SK-N-SH (cell line): ENCODE data around the gene SDK1. TPM values are rescaled to one million over a fixed set of nuclear protein-coding genes. Genes with fewer than 3 reads are reported as not detected.

ENCODE experiments used
- CTCF ChIA-PET: fragments of 300-600, 350-600 bp; formaldehyde crosslinking; extraction: SDS; loops from one replicate; lab custom pipeline; 2021; lab: Yijun Ruan, JAX
- POLR2A ChIA-PET: fragments of 350-600 bp; sonication (Branson Sonifier 250); formaldehyde crosslinking; extraction: SDS; loops from one replicate; lab custom pipeline; 2020; ENCODE audit warnings: antibody characterized with exemption, inconsistent platforms; lab: Yijun Ruan, JAX
- DNase-seq: peaks from one replicate; pipeline ENCODE4 v3.0.0; 2012
- H2AFZ ChIP-seq: fragments of 200-600 bp; sonication (generic); 2 replicates; pipeline ENCODE4 v1.8.1; 2016; ENCODE audit warnings: antibody characterized with exemption, mild to moderate bottlenecking, low read depth
- H3F3A ChIP-seq: fragments of 200-600 bp; sonication (generic); replicated peaks from 2 replicates; pipeline ENCODE3; 2016; ENCODE audit warnings: antibody characterized with exemption, mild to moderate bottlenecking; ENCODE audit not compliant: insufficient read depth
- H3K27ac ChIP-seq, 2 experiments: fragments of 200-500 bp in 1 of 2; fragments of 200-600 bp in 1 of 2; sonication (Bioruptor generic) in 1 of 2; sonication (generic), shearing (Covaris generic) in 1 of 2; 2 replicates each; pipeline versions ENCODE4 v1.5.1 to v1.6.1; 2014 to 2016; ENCODE audit warnings: low read depth in 2 of 2, inconsistent platforms in 1 of 2, low read length in 1 of 2, mild to moderate bottlenecking in 1 of 2, mixed read lengths in 1 of 2
- H3K27me3 ChIP-seq: fragments of 200-600 bp; sonication (generic), shearing (Covaris generic); 2 replicates; pipeline ENCODE4 v1.6.1; 2016; ENCODE audit warnings: mixed run types; ENCODE audit not compliant: insufficient read depth
- H3K36me3 ChIP-seq, 2 experiments: fragments of 200-500 bp in 1 of 2; fragments of 200-600 bp in 1 of 2; sonication (Bioruptor generic) in 1 of 2; sonication (generic) in 1 of 2; replicated peaks in 1 of 2; 2 replicates each; pipeline versions ENCODE3 to v1.5.1; 2014 to 2016; ENCODE audit warnings: low read length in 1 of 2, mild to moderate bottlenecking in 1 of 2; ENCODE audit not compliant: insufficient read depth in 2 of 2, control insufficient read depth in 1 of 2
- H3K4me1 ChIP-seq, 2 experiments: fragments of 200-500 bp in 1 of 2; fragments of 200-600 bp in 1 of 2; sonication (Bioruptor generic) in 1 of 2; sonication (generic), shearing (Covaris generic) in 1 of 2; 2 replicates each; pipeline versions ENCODE4 v1.5.1 to v1.6.1; 2014 to 2016; ENCODE audit warnings: low read depth in 1 of 2, low read length in 1 of 2, mixed run types in 1 of 2; ENCODE audit not compliant: insufficient read depth in 2 of 2, control insufficient read depth in 1 of 2
- H3K4me2 ChIP-seq: fragments of 200-600 bp; sonication (generic), shearing (Covaris generic); 2 replicates; pipeline ENCODE4 v1.6.1; 2017; ENCODE audit warnings: mixed run types
- H3K4me3 ChIP-seq, 2 experiments: fragments of 200-500 bp in 1 of 2; fragments of 200-600 bp in 1 of 2; sonication (Bioruptor generic) in 1 of 2; sonication (generic), shearing (Covaris generic) in 1 of 2; 2 replicates each; pipeline versions ENCODE4 v1.5.1 to v1.8.1; 2014 to 2016; ENCODE audit warnings: low read depth in 2 of 2, inconsistent platforms in 1 of 2, low read length in 1 of 2, mild to moderate bottlenecking in 1 of 2, mixed read lengths in 1 of 2, moderate library complexity in 1 of 2
- H3K79me2 ChIP-seq: fragments of 200-600 bp; sonication (generic); 2 replicates; pipeline ENCODE4 v1.8.1; 2017; ENCODE audit warnings: mild to moderate bottlenecking; ENCODE audit not compliant: insufficient read depth
- H3K9ac ChIP-seq: fragments of 200-600 bp; sonication (generic); 2 replicates; pipeline ENCODE4 v1.6.1; 2017; ENCODE audit warnings: mixed run types
- H3K9me2 ChIP-seq: fragments of 200-600 bp; sonication (generic); 2 replicates; pipeline ENCODE4 v1.6.1; 2017; ENCODE audit warnings: mixed run types
- H3K9me3 ChIP-seq: fragments of 200-600 bp; sonication (generic); 2 replicates; pipeline ENCODE4 v1.6.1; 2017; ENCODE audit warnings: mixed run types, mild to moderate bottlenecking, moderate library complexity
- H4K20me1 ChIP-seq: fragments of 200-600 bp; sonication (generic); 2 replicates; pipeline ENCODE4 v1.6.1; 2017; ENCODE audit warnings: mild to moderate bottlenecking, mixed run types; ENCODE audit not compliant: insufficient read depth
- CHD2 ChIP-seq: fragments of 150-350 bp; IDR thresholded peaks from 2 replicates; pipeline ENCODE4 v1.6.1; 2018; ENCODE audit warnings: low read length; ENCODE audit not compliant: partially characterized antibody
- ELF1 ChIP-seq: IDR thresholded peaks from 2 replicates; pipeline ENCODE4 v1.4.0; 2012
- EP300 ChIP-seq, 2 experiments: IDR thresholded peaks; 2 replicates each; pipeline versions ENCODE4 v1.4.0 to v1.6.1; 2012; ENCODE audit warnings: borderline replicate concordance in 1 of 2, low read depth in 1 of 2, low read length in 1 of 2
- GATA2 ChIP-seq: sonication (generic); formaldehyde crosslinking; IDR thresholded peaks from 2 replicates; pipeline ENCODE4 v1.5.0; 2020; ENCODE audit warnings: mild to moderate bottlenecking, missing genetic modification reagents
- JUND ChIP-seq: IDR thresholded peaks from 2 replicates; pipeline ENCODE4 v1.4.0; 2012
- RCOR1 ChIP-seq: fragments of 150-350 bp; IDR thresholded peaks from 2 replicates; pipeline ENCODE4 v1.6.1; 2017; ENCODE audit warnings: antibody characterized with exemption, low read length
- RXRA ChIP-seq: IDR thresholded peaks from 2 replicates; pipeline ENCODE4 v1.4.0; 2012; ENCODE audit warnings: low read depth, mild to moderate bottlenecking, borderline replicate concordance
- SIN3A ChIP-seq: IDR thresholded peaks from 2 replicates; pipeline ENCODE4 v1.6.1; 2012; ENCODE audit warnings: low read depth, mild to moderate bottlenecking, low read length, moderate library complexity, borderline replicate concordance
- SMC3 ChIP-seq: IDR thresholded peaks from 2 replicates; pipeline ENCODE4 v1.6.1; 2012; ENCODE audit warnings: low read depth, low read length, improper control_type of control experiment
- TCF12 ChIP-seq: IDR thresholded peaks from 2 replicates; pipeline ENCODE4 v1.4.0; 2012
- TEAD4 ChIP-seq: IDR thresholded peaks from 2 replicates; pipeline ENCODE4 v1.4.0; 2012; ENCODE audit warnings: mild to moderate bottlenecking, borderline replicate concordance; ENCODE audit not compliant: insufficient read depth
- YY1 ChIP-seq: IDR thresholded peaks from 2 replicates; pipeline ENCODE4 v1.4.0; 2012; ENCODE audit warnings: low read depth, mild to moderate bottlenecking
- WGBS: methylation state at CpG from one replicate; pipeline ENCODE4 v1.1.6; 2017; ENCODE audit warnings: low lambda C conversion rate; 5-methylcytosine and 5-hydroxymethylcytosine counted together
- polyA plus RNA-seq, 3 experiments: library from polyadenylated mRNA; depleted of rRNA; stranded (reverse); fragments of >200 nt; gene quantifications; 2 replicates each; pipeline ENCODE4 v1.2.3, GENCODE V29; 2012
- TF ChIP-seq, protein P1 (sequence below): IDR thresholded peaks from 2 replicates; pipeline ENCODE4 v1.4.0; 2012; ENCODE audit warnings: low read depth, borderline replicate concordance
- TF ChIP-seq, protein P2 (sequence below): fragments of 200-600 bp; sonication (generic); IDR thresholded peaks from 2 replicates; pipeline ENCODE4 v1.6.1; 2017; ENCODE audit warnings: antibody characterized with exemption, mild to moderate bottlenecking, moderate library complexity
- TF ChIP-seq, protein P3 (sequence below): IDR thresholded peaks from 2 replicates; pipeline ENCODE4 v1.4.0; 2012; ENCODE audit warnings: low read depth, borderline replicate concordance
- TF ChIP-seq, protein P4 (sequence below): IDR thresholded peaks from 2 replicates; pipeline ENCODE4; 2012
- TF ChIP-seq, protein P5 (sequence below): fragments of 150-350 bp; IDR thresholded peaks from 2 replicates; pipeline ENCODE4 v1.6.1; 2017; ENCODE audit warnings: antibody characterized with exemption, low read length, low read depth, borderline replicate concordance

The SDK1 gene
- polyA plus RNA-seq, 1 of the 3 experiments (the other 2 are of a cell fraction), result 1.2 TPM

DNA sequence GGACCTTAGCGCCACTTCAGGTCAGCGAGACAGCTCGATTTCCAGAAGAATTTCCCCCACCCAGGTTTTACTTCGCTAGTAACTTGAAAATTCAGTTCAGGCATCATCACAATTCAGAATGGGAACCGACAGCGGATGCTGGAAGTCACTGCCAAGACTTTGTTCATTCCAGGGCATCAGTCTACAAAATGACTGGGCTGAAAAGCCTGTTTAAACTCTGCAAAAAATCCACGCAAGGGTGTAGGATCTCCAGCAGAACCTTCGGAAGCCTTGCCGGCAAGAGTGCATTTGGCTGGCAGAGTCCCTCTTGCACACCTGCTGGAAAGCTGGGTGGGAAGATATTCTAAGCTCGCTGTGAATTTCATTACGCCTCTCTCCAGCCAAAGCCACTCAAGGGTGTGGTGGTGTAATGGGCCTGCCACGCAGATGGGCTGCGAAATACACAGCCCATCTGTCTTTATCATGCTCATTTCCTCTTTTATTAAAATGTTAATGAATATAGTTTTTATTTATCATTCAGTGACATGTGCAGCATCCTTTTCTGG, 709.1 kb downstream of the SDK1 start:
- H3K9me2 ChIP-seq, result no peaks in the 10 kb centered on the region
- H3F3A ChIP-seq, result no peaks in the 10 kb centered on the region
- no peaks in the 10 kb centered on the region for H3K79me2 ChIP-seq
- H3K36me3 ChIP-seq, result no peaks in the 10 kb centered on the region
- H3K27ac ChIP-seq, result no peak overlapping the region
- POLR2A ChIA-PET, result no interaction called here
- H3K4me3 ChIP-seq, result no peak overlapping the region
- H2AFZ ChIP-seq, result no peak overlapping the region
- no peaks in the 10 kb centered on the region for H3K27me3 ChIP-seq
- 68% methylated on average over 13 of the region's 13 CpGs for WGBS
- no peaks in the 10 kb centered on the region for H4K20me1 ChIP-seq
- peaks cover 0 to 21% of the 10 kb centered on the region in 2 experiments; a peak in 2 of 4 replicates for H3K4me1 ChIP-seq
- no peaks in the 10 kb centered on the region for H3K9me3 ChIP-seq
- no peak overlapping the region for H3K4me2 ChIP-seq
- H3K9ac ChIP-seq, result no peak overlapping the region
- TF ChIP-seq ELF1, result no peak
- TF ChIP-seq JUND, result no peak
- no peak for TF ChIP-seq RCOR1
- TF ChIP-seq RXRA, result no peak
- TF ChIP-seq YY1, result no peak
- TF ChIP-seq GATA2 (CRISPR knock-in tag), result no peak
- TF ChIP-seq SIN3A, result no peak
- TF ChIP-seq, protein P1, sequence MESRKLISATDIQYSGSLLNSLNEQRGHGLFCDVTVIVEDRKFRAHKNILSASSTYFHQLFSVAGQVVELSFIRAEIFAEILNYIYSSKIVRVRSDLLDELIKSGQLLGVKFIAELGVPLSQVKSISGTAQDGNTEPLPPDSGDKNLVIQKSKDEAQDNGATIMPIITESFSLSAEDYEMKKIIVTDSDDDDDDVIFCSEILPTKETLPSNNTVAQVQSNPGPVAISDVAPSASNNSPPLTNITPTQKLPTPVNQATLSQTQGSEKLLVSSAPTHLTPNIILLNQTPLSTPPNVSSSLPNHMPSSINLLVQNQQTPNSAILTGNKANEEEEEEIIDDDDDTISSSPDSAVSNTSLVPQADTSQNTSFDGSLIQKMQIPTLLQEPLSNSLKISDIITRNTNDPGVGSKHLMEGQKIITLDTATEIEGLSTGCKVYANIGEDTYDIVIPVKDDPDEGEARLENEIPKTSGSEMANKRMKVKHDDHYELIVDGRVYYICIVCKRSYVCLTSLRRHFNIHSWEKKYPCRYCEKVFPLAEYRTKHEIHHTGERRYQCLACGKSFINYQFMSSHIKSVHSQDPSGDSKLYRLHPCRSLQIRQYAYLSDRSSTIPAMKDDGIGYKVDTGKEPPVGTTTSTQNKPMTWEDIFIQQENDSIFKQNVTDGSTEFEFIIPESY, result no peak
- TF ChIP-seq, protein P2, sequence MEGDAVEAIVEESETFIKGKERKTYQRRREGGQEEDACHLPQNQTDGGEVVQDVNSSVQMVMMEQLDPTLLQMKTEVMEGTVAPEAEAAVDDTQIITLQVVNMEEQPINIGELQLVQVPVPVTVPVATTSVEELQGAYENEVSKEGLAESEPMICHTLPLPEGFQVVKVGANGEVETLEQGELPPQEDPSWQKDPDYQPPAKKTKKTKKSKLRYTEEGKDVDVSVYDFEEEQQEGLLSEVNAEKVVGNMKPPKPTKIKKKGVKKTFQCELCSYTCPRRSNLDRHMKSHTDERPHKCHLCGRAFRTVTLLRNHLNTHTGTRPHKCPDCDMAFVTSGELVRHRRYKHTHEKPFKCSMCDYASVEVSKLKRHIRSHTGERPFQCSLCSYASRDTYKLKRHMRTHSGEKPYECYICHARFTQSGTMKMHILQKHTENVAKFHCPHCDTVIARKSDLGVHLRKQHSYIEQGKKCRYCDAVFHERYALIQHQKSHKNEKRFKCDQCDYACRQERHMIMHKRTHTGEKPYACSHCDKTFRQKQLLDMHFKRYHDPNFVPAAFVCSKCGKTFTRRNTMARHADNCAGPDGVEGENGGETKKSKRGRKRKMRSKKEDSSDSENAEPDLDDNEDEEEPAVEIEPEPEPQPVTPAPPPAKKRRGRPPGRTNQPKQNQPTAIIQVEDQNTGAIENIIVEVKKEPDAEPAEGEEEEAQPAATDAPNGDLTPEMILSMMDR, result no peak
- TF ChIP-seq SMC3, result no peak
- TF ChIP-seq, protein P3, sequence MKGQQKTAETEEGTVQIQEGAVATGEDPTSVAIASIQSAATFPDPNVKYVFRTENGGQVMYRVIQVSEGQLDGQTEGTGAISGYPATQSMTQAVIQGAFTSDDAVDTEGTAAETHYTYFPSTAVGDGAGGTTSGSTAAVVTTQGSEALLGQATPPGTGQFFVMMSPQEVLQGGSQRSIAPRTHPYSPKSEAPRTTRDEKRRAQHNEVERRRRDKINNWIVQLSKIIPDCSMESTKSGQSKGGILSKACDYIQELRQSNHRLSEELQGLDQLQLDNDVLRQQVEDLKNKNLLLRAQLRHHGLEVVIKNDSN, result no peak
- TF ChIP-seq, protein P4, sequence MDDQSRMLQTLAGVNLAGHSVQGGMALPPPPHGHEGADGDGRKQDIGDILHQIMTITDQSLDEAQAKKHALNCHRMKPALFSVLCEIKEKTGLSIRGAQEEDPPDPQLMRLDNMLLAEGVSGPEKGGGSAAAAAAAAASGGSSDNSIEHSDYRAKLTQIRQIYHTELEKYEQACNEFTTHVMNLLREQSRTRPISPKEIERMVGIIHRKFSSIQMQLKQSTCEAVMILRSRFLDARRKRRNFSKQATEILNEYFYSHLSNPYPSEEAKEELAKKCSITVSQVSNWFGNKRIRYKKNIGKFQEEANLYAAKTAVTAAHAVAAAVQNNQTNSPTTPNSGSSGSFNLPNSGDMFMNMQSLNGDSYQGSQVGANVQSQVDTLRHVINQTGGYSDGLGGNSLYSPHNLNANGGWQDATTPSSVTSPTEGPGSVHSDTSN, result no peak
- TF ChIP-seq, protein P5, sequence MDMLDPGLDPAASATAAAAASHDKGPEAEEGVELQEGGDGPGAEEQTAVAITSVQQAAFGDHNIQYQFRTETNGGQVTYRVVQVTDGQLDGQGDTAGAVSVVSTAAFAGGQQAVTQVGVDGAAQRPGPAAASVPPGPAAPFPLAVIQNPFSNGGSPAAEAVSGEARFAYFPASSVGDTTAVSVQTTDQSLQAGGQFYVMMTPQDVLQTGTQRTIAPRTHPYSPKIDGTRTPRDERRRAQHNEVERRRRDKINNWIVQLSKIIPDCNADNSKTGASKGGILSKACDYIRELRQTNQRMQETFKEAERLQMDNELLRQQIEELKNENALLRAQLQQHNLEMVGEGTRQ, result no peak
- no peak for TF ChIP-seq EP300 (IDR thresholded peaks at IDR 0.05; ENCODE audit: borderline replicate concordance in 1 of 2, low read depth in 1 of 2, low read length in 1 of 2)
- TF ChIP-seq CHD2, result no peak
- TF ChIP-seq TCF12, result no peak
- TF ChIP-seq TEAD4, result no peak
- DNase-seq, result no peak
- CTCF ChIA-PET, result interaction anchor here (1.1 to 2.2 kb wide), 4 partner anchors 10 to 130 kb away, joined by 3 to 11 read pairs (median 4); no protein-coding TSS in a partner anchor
